GM12891 (cell line): Measurements from ENCODE around the gene QPRT.
"Not testable (repeated sequence)": the region's sequence is repeated elsewhere in the genome, so short reads cannot be mapped to it uniquely, and the experiment has no call there.

Experiments
- POLR2A ChIP-seq: IDR thresholded peaks from 2 replicates; pipeline ENCODE4 v1.6.1; 2011; ENCODE audit warnings: low read depth, low read length, control low read depth
- POLR2AphosphoS5 ChIP-seq: IDR thresholded peaks from 2 replicates; pipeline ENCODE4 v1.6.1; 2011; ENCODE audit warnings: low read depth, low read length, control low read depth
- POU2F2 ChIP-seq: IDR thresholded peaks from 2 replicates; pipeline ENCODE4 v1.6.1; 2011; ENCODE audit warnings: low read depth, mild to moderate bottlenecking, control low read depth, low read length, moderate library complexity
- SPI1 ChIP-seq: IDR thresholded peaks from 2 replicates; pipeline ENCODE4 v1.6.1; 2011; ENCODE audit warnings: low read depth, low read length, control low read depth
- TAF1 ChIP-seq: IDR thresholded peaks from 2 replicates; pipeline ENCODE4 v1.6.1; 2011; ENCODE audit warnings: low read depth, low read length, control low read depth

GRCh38 chr16:29707160-29707559, 28.2 kb downstream of the QPRT start:
- TF ChIP-seq POLR2A, POLR2AphosphoS5, SPI1, TAF1, POU2F2: not testable (repeated sequence)
